A549 (cell line): Measurements from ENCODE around the gene BCAS1.
A peak's percentile ranks its signal among the peaks of the same experiment; 100 is the strongest.

Experiments
- BHLHE40 ChIP-seq: IDR thresholded peaks from 2 replicates; pipeline ENCODE4 v1.6.1; 2012; ENCODE audit warnings: low read depth, low read length, inconsistent platforms
- CHD2 ChIP-seq: fragments of 150-350 bp; IDR thresholded peaks from 2 replicates; pipeline ENCODE4 v1.6.1; 2014; ENCODE audit warnings: low read length; ENCODE audit not compliant: partially characterized antibody
- CTCF ChIP-seq: fragments of >200 bp; sonication (Bioruptor Twin); formaldehyde crosslinking; IDR thresholded peaks from 3 replicates; pipeline ENCODE4 v1.5.1; 2016
- EHMT2 ChIP-seq: fragments of 200-600 bp; sonication (generic); IDR thresholded peaks from 2 replicates; pipeline ENCODE4 v1.6.1; 2016; ENCODE audit warnings: antibody characterized with exemption, low read depth, mild to moderate bottlenecking, moderate library complexity
- ESRRA ChIP-seq: fragments of 150-350 bp; IDR thresholded peaks from 2 replicates; pipeline ENCODE4 v1.6.1; 2014; ENCODE audit warnings: mild to moderate bottlenecking, low read length, borderline replicate concordance
- KDM5A ChIP-seq: fragments of 200-600 bp; sonication (generic); IDR thresholded peaks from 2 replicates; pipeline ENCODE4 v1.6.1; 2016; ENCODE audit warnings: antibody characterized with exemption, mild to moderate bottlenecking
- MAX ChIP-seq: IDR thresholded peaks from 2 replicates; pipeline ENCODE4 v1.6.1; 2012
- POLR2A ChIP-seq: IDR thresholded peaks from 2 replicates; pipeline ENCODE4 v1.6.1; 2012; ENCODE audit warnings: mild to moderate bottlenecking, low read length
- RAD21 ChIP-seq, 2 experiments: fragments of >200 bp in 1 of 2; sonication (Bioruptor Twin) in 1 of 2; formaldehyde crosslinking in 1 of 2; IDR thresholded peaks in 1 of 2; conservative IDR thresholded peaks in 1 of 2; 2 replicates in 1 of 2; 3 replicates in 1 of 2; pipeline ENCODE4 v1.6.1; 2012 to 2018; ENCODE audit warnings: inconsistent platforms in 1 of 2
- RCOR1 ChIP-seq: fragments of 150-350 bp; IDR thresholded peaks from 2 replicates; pipeline ENCODE4 v1.6.1; 2014; ENCODE audit warnings: antibody characterized with exemption, low read length, low read depth
- TF ChIP-seq, protein P1 (sequence below): fragments of >200 bp; sonication (Bioruptor Twin); formaldehyde crosslinking; IDR thresholded peaks from 3 replicates; pipeline ENCODE4 v1.6.1; 2016

DNA sequence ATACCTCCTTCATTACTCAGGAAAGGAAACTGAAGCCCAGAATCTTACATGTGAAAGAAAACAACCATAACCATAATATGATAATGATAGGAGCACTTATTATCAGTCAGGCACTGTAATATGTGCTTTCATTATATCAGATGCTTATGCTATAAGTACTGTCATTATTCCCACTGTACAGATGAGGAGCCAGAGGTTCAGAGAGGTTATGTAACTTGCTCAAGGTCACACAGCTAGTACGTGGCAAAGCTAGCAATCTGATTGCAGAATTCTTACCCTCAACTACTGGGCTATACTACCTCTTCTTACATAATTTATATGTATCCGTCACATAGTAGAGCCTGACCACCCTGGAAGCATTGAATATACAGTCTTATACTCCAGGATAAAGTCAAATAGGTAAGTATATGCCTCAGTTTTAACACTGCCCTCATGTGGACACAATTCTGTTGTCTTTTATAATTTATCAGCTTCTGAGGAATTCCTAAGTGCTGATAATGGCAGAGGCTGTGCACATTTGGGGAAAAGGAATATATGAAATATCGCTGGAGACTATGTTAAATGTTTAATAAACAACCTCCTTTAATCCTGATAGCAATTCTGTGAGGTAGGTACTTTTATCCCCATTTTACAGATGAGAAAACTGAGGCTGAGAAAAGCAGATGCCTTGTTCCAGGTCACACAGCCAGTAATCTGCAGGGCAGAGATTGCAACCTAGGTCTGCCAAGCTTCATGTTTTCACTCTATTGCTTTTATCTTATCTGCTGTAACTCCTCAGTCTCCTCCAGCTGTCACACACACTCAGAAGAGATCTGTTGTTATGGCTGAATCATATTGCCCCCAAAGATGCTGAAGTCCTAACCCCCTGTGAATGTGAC is 13.4 kb downstream of the BCAS1 start:
- TF ChIP-seq CTCF (no peak), KDM5A (no peak), RCOR1 (no peak), RAD21 (conservative IDR thresholded peaks at IDR 0.05 in 1 of 2, IDR thresholded peaks at IDR 0.05 in 1 of 2) (peak in 1 of 2 experiments; percentile 7; a peak in 1 of 5 replicates), EHMT2 (no peak), ESRRA (no peak), MAX (no peak), POLR2A (no peak), CHD2 (no peak), BHLHE40 (no peak)
- TF ChIP-seq, protein P1, sequence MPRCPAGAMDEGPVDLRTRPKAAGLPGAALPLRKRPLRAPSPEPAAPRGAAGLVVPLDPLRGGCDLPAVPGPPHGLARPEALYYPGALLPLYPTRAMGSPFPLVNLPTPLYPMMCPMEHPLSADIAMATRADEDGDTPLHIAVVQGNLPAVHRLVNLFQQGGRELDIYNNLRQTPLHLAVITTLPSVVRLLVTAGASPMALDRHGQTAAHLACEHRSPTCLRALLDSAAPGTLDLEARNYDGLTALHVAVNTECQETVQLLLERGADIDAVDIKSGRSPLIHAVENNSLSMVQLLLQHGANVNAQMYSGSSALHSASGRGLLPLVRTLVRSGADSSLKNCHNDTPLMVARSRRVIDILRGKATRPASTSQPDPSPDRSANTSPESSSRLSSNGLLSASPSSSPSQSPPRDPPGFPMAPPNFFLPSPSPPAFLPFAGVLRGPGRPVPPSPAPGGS, result no peak
